Stimulated activated CD4-positive, alpha-beta T cell treated with anti-CD3 and anti-CD28 coated beads, Interleukin-1b, Interleukin-23, amount 100 ng/mL, for 1 hour (primary cell): Measurements from ENCODE around the gene IL3RA.
"Not testable (repeated sequence)": the region's sequence is repeated elsewhere in the genome, so short reads cannot be mapped to it uniquely, and the experiment has no call there.

Experiments
- DNase-seq, 2 donors: peaks; one replicate each; pipeline ENCODE4 v3.0.0-alpha.2; 2020; ENCODE audit warnings: low read depth in 2 of 2

The IL3RA gene

DNA sequence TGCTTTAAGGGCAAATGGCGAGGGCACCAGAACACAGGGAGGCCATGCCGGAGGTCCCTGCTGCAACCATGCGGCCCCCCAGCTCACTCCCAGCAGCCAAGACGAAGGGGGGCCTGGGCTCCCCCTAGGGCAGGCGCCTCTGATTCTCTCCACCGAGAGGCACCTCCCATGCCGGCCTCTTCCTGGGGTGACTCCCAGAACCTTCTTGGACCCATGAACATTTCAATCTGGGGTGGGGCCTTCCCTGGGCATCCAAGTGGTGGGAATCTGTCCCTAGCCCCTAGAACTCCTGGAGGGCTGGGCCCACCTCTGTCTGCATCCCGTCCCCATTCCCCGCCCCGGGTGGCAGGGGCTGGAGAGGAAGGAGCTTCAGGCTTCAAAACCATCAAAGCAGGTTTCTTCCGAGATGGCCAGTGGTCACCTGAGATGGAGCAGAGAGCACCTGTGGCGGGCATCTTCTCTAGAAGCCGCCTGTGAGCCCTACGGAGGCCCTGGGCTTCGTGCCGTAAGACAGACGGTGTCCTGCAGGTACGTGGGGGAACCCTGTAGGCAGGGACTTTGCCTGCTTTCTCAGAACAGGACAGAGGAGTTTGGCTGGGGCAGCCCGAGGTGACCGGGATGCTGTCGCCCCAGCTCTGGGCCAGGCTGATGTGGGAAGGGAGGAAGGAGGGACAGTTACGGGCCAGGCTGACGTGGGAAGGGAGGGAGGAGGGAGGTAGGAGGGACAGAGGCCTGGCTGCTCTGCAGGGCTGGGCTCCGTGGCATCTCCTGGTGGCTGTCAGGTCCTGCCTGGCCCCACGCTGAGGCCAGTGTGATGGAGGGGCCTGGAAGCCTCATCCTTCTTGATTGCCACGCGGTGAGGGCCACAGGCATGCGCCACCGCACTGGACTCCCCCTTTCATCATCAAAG, 62.1 kb downstream of the IL3RA start:
- DNase-seq = no peak

- no peak for DNase-seq
Observed at GRCh38 chrX:1400049-1400448, 63.5 kb downstream of the IL3RA start.

GRCh38 chrX:1400742-1401471, 64.3 kb downstream of the IL3RA start:
- no peak for DNase-seq

- DNase-seq = no peak
Observed at GRCh38 chrX:1401611-1402430, 65.2 kb downstream of the IL3RA start.

- DNase-seq = no peak
Observed at GRCh38 chrX:1403228-1403627, 66.6 kb downstream of the IL3RA start.

GRCh38 chrX:1403867-1404266, 67.3 kb downstream of the IL3RA start:
- DNase-seq = not testable (repeated sequence)

GRCh38 chrX:1405769-1406168, 69.2 kb downstream of the IL3RA start:
- DNase-seq = not testable (repeated sequence)

- no peak for DNase-seq
Observed at GRCh38 chrX:1407035-1407434, 70.5 kb downstream of the IL3RA start.

DNA sequence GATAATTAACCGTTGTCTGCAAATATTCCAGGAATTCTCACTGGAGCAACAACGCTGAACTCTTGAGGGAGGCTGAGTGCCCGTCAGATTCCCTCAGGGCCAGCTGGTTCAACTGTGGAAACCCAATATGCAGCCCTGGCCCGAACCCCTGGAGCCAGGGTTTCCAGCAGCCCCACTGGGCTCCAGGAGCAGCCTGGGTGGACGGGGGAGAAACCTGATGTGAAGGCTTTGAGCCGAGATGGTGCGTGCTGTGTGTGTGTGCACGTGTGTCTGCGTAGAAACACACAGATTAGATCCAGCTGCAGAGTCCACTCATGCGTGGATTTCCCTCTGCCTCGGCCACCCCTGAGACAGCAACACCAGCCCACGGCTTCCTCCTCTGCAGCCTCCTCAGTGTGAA, 74.7 kb downstream of the IL3RA start:
- DNase-seq = no peak

DNA sequence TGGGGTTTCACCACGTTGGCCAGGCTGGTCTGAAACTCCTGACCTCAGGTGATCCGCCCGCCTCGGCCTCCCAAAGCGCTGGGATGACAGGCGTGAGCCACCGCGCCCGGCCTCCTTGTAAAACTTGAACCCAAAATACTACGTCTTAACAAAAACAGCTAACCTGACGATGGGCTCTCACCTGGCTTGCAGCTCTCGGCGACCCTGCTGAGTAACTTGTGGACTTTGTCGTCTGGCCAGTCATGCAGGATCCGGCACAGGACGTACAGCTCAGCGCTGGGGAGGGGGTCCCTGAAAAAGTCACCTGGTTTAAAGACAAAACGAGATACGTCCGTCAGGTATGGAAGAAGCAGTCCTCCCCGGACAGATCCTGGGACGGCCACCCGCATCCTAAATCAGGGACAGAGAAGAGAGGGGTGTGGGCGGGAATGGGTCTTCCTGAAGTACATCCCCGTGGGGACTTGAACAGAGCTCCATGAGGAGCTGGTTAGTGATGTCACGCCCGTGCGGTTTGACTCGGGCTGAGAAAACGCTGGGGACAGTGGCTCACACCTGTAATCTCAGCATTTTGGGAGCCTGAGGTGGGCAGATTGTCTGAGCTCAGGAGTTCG, 76.1 kb downstream of the IL3RA start:
- no peak for DNase-seq

DNA sequence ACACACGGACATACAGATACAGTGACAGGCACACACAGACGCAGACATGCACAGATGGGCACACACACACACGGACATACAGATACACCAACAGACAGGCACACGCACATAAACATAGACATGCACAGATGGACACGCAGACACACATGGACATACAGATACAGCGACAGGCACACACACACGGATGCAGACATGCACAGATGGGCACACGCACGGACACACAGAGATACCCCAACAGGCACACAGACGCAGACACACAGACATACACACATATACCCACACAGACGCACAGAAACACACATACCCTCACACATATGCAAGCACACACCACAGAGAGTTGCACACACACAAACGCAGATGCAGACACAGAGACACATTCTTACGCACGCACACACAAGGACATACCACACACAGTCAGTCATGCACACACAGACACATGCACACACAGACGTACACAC, 79.8 kb downstream of the IL3RA start:
- no peak for DNase-seq

GRCh38 chrX:1416965-1417760, 80.6 kb downstream of the IL3RA start:
- DNase-seq = no peak

DNA sequence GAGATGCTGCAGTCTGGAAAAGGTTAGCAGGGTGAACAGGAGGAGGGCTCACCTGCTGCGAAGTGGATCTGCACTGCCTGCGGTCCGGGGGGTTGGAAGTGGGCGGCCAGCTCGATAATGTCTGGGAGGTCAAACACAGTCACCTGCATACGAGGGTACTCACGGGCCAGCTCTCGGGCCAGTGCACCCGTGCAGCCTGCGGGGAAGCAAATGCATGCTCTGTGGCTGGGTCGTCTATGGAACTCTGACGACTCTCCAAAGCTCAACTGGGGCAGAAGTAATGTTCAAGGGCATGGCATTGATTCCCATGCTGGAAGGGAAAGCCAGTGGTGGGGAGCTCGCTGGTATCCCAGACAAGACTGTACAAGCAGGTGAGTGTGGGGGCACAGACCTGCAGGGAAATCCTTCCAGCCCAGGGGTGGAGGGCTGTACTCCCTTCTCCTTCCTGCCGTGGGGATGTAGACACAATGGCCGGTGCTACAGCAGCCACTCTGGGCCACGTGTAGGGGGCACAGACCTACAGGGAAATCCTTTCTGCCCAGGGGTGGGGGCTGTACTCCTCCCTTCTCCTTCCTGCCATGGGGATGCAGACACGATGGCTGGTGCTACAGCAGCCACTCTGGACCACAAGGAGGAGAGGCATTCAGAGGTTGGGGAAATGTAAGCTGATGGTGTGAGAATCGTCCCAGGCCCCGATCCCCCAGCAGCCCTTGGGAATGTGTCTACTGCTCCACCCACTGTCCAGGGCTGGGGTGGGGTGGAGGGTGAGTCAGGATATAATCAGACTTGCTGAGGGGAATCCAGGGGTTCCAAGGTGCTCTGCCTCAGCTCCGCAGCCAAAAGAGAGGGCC, 81.6 kb downstream of the IL3RA start:
- no peak for DNase-seq

- no peak for DNase-seq
Observed at GRCh38 chrX:1418901-1419544, 82.4 kb downstream of the IL3RA start.

- DNase-seq = no peak
Observed at GRCh38 chrX:1419545-1420355, 83.2 kb downstream of the IL3RA start.

DNA sequence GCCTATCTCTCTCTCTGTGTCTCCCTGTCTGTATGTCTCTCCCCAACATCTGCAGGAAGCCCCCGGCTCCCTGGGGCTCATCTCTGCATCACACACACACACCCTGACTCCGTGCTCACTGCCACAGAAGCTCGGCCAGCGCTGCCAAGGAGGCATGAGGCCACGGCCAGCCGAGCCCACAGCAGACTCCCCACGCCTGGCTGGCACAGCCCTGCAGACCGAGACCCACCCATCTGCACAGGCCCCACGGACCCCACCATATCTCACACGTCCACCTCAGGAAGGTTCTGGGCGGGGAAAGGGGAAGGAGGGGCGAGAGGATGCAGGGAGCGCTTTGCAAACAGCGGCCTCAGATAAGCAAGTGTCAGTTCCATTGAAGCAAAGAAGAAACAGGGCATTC, 83.8 kb downstream of the IL3RA start:
- DNase-seq = no peak

GRCh38 chrX:1421433-1422134, 85.0 kb downstream of the IL3RA start:
- no peak for DNase-seq

DNA sequence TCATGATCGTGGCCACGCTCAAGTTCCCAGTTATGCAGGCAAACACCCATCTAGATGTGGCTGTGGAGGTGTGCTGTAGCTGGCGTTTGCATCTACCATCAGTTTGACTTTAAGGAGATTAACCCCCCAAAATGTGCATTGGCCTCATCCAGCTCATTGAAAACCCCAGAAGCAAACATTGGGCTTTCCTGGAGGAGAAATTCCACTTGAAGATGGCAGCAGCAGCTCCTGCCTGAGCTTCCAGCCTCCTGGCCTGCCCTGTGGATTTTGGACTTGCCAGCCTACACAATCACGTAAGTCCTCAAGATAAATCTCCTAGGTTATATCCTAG, 85.5 kb downstream of the IL3RA start:
- no peak for DNase-seq
